Measurements from ENCODE around the gene RAB27B. TPM values are rescaled to one million over a fixed set of nuclear protein-coding genes. Genes with fewer than 3 reads are reported as not detected.

The RAB27B gene
- total RNA-seq, 2 donors from 2014 or later: 0.11 to 1.1 TPM

DNA sequence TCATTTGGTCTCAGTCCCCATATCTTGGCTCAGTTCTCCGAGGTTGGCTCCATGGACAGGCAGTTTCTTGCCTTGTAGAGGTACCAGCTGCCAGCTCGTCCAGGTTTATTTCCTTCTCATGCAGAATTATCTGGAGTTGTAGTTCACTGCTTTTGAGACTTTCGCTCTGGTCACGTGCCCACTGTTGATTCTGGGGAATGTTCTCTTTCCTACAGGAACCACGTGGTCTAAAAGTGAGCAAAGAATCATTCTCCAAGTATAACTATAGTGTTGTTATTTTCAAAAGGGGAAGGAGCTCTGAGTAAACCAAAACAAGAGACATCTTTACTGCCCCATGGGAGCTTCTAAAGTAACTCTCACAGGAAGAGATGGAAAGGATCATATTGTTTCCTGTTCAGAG lies 41.2 kb upstream of the RAB27B start:
- no peak overlapping the region for H3K4me3 ChIP-seq
- no peaks in the 10 kb centered on the region for H3K27me3 ChIP-seq
- H3K9me3 ChIP-seq: no peaks in the 10 kb centered on the region
- H3K4me1 ChIP-seq: no peaks in the 10 kb centered on the region
- no peak for DNase-seq (ENCODE audit: low spot score)
- TF ChIP-seq, protein P1, sequence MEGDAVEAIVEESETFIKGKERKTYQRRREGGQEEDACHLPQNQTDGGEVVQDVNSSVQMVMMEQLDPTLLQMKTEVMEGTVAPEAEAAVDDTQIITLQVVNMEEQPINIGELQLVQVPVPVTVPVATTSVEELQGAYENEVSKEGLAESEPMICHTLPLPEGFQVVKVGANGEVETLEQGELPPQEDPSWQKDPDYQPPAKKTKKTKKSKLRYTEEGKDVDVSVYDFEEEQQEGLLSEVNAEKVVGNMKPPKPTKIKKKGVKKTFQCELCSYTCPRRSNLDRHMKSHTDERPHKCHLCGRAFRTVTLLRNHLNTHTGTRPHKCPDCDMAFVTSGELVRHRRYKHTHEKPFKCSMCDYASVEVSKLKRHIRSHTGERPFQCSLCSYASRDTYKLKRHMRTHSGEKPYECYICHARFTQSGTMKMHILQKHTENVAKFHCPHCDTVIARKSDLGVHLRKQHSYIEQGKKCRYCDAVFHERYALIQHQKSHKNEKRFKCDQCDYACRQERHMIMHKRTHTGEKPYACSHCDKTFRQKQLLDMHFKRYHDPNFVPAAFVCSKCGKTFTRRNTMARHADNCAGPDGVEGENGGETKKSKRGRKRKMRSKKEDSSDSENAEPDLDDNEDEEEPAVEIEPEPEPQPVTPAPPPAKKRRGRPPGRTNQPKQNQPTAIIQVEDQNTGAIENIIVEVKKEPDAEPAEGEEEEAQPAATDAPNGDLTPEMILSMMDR (IDR thresholded peaks at IDR 0.05): no peak
- no peaks in the 10 kb centered on the region for H3K36me3 ChIP-seq
- H3K27ac ChIP-seq: no peak overlapping the region

DNA sequence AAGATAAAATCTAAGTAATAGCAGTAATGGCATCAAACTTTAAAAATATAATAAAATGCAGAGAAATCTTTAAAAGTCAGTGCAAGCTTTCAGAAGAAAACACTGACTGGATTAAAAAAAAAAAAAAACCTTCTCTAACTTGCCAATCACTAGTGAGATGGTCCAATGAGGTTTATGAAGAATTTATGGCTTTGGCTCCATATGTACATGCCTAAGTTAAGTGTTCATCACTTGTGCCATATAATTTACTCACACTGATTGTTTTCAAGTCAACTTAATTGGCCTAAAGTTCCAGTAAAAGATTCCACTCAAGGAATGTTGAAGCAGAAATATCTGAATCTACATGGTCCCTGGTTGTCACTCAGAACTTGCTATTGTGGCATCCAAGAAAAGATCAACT lies 40.7 kb upstream of the RAB27B start:
- H3K27me3 ChIP-seq: no peaks in the 10 kb centered on the region
- H3K9me3 ChIP-seq: no peaks in the 10 kb centered on the region
- H3K4me3 ChIP-seq: no peak overlapping the region
- H3K4me1 ChIP-seq: no peaks in the 10 kb centered on the region
- TF ChIP-seq, protein P1 (IDR thresholded peaks at IDR 0.05): no peak
- no peaks in the 10 kb centered on the region for H3K36me3 ChIP-seq
- no peak for DNase-seq (ENCODE audit: low spot score)
- no peak overlapping the region for H3K27ac ChIP-seq

DNA sequence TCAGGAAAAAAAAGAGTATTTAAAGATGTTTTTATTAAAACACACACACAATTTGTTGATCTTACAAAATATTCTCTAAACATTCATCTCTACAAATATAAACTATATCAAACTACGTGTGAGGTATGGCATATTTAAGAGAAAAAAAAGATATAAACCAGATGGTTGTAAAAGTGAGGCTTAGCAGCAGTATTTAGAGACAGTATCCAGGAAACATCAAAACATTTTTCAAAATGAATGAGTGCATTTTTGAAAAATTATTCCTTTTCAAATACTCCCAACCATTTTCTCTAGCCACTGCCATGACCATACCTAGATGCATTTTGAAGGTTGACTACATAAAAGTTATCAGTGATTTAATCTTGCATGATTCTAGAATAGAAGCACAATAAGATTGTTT lies 38.2 kb upstream of the RAB27B start:
- H3K4me3 ChIP-seq: no peak overlapping the region
- no peaks in the 10 kb centered on the region for H3K9me3 ChIP-seq
- H3K4me1 ChIP-seq: no peaks in the 10 kb centered on the region
- TF ChIP-seq, protein P1 (IDR thresholded peaks at IDR 0.05): no peak
- H3K27ac ChIP-seq: no peak overlapping the region
- no peaks in the 10 kb centered on the region for H3K27me3 ChIP-seq
- no peak for DNase-seq (ENCODE audit: low spot score)
- H3K36me3 ChIP-seq: no peaks in the 10 kb centered on the region

DNA sequence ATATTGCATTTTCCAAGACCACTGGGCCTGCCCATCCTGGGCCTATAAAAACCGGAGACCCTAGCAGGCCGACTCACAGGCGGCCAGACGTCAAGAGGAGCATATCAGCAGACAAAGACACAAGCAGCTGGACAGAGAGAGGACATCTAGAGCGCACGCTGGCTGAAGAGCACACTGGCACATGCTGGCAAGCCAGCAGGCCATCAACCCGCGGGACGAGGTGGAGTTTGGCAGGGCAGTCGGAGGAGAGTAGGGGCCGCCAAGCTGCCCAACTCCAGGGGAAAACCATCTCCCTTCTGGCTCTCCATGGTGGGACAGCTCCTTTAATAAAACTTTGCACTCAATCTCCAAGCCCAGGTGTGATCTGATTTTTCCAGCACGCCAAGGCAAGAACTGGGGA lies 36.6 kb upstream of the RAB27B start:
- no peak overlapping the region for H3K4me3 ChIP-seq
- no peak for DNase-seq (ENCODE audit: low spot score)
- no peaks in the 10 kb centered on the region for H3K27me3 ChIP-seq
- no peaks in the 10 kb centered on the region for H3K9me3 ChIP-seq
- TF ChIP-seq, protein P1 (IDR thresholded peaks at IDR 0.05): no peak
- H3K36me3 ChIP-seq: no peaks in the 10 kb centered on the region
- no peaks in the 10 kb centered on the region for H3K4me1 ChIP-seq
- no peak overlapping the region for H3K27ac ChIP-seq

DNA sequence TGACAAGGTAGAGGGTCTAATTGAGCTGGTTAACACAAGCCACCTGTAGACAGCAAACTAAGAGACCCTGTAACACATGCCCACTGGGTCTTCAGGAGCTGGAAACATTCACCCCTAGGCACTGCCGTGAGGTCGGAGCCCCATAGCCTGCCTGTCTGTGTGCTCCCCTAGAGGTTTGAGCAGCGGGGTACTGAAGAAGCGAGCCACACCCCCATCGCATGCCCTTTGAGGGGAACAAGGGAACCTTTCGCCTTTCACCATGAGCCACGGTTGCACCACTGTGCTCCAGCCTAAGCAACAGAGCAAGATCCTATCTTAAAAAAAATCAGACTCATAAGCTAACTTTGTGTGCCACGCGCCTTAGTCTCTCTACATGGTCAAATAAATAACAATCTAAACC lies 36.2 kb upstream of the RAB27B start:
- Histone ChIP-seq H3K27me3 (no peaks in the 10 kb centered on the region), H3K4me3 (no peak overlapping the region), H3K36me3 (no peaks in the 10 kb centered on the region), H3K4me1 (no peaks in the 10 kb centered on the region), H3K9me3 (no peaks in the 10 kb centered on the region), H3K27ac (no peak overlapping the region)
- TF ChIP-seq, protein P1 (IDR thresholded peaks at IDR 0.05): no peak
- no peak for DNase-seq (ENCODE audit: low spot score)

DNA sequence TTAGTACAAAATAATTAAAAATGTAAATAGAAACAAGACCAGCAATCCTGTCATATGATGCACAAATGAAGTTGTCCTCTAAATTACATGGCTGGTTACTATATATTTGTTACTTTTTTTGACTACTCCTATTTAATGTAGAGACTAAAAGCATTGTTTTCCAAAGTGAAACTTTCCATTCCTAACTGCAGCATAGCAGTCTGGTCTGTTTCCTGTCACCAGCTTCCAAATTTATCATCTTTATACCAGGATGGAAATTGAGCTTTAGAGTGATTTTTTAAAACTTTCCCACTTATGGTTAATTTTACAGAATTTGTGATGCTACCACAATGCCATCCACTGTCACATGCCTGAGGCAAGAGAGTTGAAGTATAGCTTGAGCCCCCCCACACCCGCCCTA lies 33.5 kb upstream of the RAB27B start:
- Histone ChIP-seq H3K9me3 (no peaks in the 10 kb centered on the region), H3K4me3 (no peak overlapping the region), H3K36me3 (no peaks in the 10 kb centered on the region), H3K27ac (no peak overlapping the region), H3K27me3 (no peaks in the 10 kb centered on the region), H3K4me1 (no peaks in the 10 kb centered on the region)
- DNase-seq (ENCODE audit: low spot score): no peak
- TF ChIP-seq, protein P1 (IDR thresholded peaks at IDR 0.05): no peak

All from right atrium auricular region (tissue), 2 donors.